ENCODE results near the gene UGT1A8. TPM values are rescaled to one million over a fixed set of nuclear protein-coding genes. Genes with fewer than 3 reads are reported as not detected.
"Not testable (repeated sequence)": the region's sequence is repeated elsewhere in the genome, so short reads cannot be mapped to it uniquely, and the experiment has no call there.

UGT1A8 gene
- total RNA-seq, 2 donors from 2014 or later = 15.9 to 16.8 TPM

GRCh38 chr2:233602076-233602475 is 15.4 kb upstream of the UGT1A8 start:
- H3K27ac ChIP-seq = no peak overlapping the region
- intact Hi-C loops (cut with DNase I) = no loop called here

GRCh38 chr2:233603520-233603919 is 13.9 kb upstream of the UGT1A8 start:
- no peaks in the 10 kb centered on the region for H3K9me3 ChIP-seq
- no peaks in the 10 kb centered on the region for H3K27me3 ChIP-seq
- H3K9ac ChIP-seq (ENCODE audit: low read depth in 2 of 2, low read length in 2 of 2) = no peak overlapping the region
- no peak overlapping the region for H3K4me3 ChIP-seq
- H3K4me1 ChIP-seq = no peaks in the 10 kb centered on the region
- intact Hi-C loops (cut with DNase I) = no loop called here
- no peak overlapping the region for H3K27ac ChIP-seq
- no peak for DNase-seq
- no peak for TF ChIP-seq CTCF (IDR thresholded peaks at IDR 0.05)
- H3K36me3 ChIP-seq = no peaks in the 10 kb centered on the region

More at GRCh38 chr2:233602076-233602475, 15.4 kb upstream of the UGT1A8 start:
- no peaks in the 10 kb centered on the region for H3K9me3 ChIP-seq
- TF ChIP-seq CTCF (IDR thresholded peaks at IDR 0.05) = no peak
- no peak overlapping the region for H3K4me3 ChIP-seq
- H3K36me3 ChIP-seq = no peaks in the 10 kb centered on the region
- no peak overlapping the region for H3K9ac ChIP-seq (ENCODE audit: low read depth in 2 of 2, low read length in 2 of 2)
- DNase-seq = no peak
- H3K4me1 ChIP-seq = no peaks in the 10 kb centered on the region
- H3K27me3 ChIP-seq = no peaks in the 10 kb centered on the region

- intact Hi-C loops (cut with DNase I) = no loop called here
- no peaks in the 10 kb centered on the region for H3K27me3 ChIP-seq
These were observed 12.6 kb upstream of the UGT1A8 start for GRCh38 chr2:233604826-233605225.

GRCh38 chr2:233605680-233606079 is 11.8 kb upstream of the UGT1A8 start:
- Histone ChIP-seq H3K9ac (ENCODE audit: low read depth in 2 of 2, low read length in 2 of 2) (no peak overlapping the region), H3K4me1 (no peaks in the 10 kb centered on the region), H3K9me3 (no peaks in the 10 kb centered on the region), H3K36me3 (no peaks in the 10 kb centered on the region), H3K27ac (no peak overlapping the region), H3K27me3 (no peaks in the 10 kb centered on the region), H3K4me3 (no peak overlapping the region)
- TF ChIP-seq CTCF (IDR thresholded peaks at IDR 0.05) = no peak
- intact Hi-C loops (cut with DNase I) = no loop called here
- no peak for DNase-seq

More at GRCh38 chr2:233604826-233605225, 12.6 kb upstream of the UGT1A8 start:
- no peaks in the 10 kb centered on the region for H3K4me1 ChIP-seq
- no peaks in the 10 kb centered on the region for H3K9me3 ChIP-seq
- H3K27ac ChIP-seq = no peak overlapping the region
- no peak overlapping the region for H3K9ac ChIP-seq (ENCODE audit: low read depth in 2 of 2, low read length in 2 of 2)
- DNase-seq = no peak
- no peaks in the 10 kb centered on the region for H3K36me3 ChIP-seq
- H3K4me3 ChIP-seq = no peak overlapping the region
- no peak for TF ChIP-seq CTCF (IDR thresholded peaks at IDR 0.05)

GRCh38 chr2:233611284-233611683 is 6.1 kb upstream of the UGT1A8 start:
- Histone ChIP-seq H3K9ac (ENCODE audit: low read depth in 2 of 2, low read length in 2 of 2) (no peak overlapping the region), H3K4me1 (no peaks in the 10 kb centered on the region), H3K27me3 (no peaks in the 10 kb centered on the region), H3K9me3 (no peaks in the 10 kb centered on the region), H3K27ac (no peak overlapping the region), H3K36me3 (no peaks in the 10 kb centered on the region), H3K4me3 (no peak overlapping the region)
- intact Hi-C loops (cut with DNase I) = no loop called here
- no peak for TF ChIP-seq CTCF (IDR thresholded peaks at IDR 0.05)
- DNase-seq = no peak

- no peak for TF ChIP-seq CTCF (IDR thresholded peaks at IDR 0.05)
- intact Hi-C loops (cut with DNase I) = no loop called here
- DNase-seq = peak; percentile 41
These were observed 2.8 kb downstream of the UGT1A8 start for GRCh38 chr2:233620204-233620603.

GRCh38 chr2:233621863-233622262 is 4.4 kb downstream of the UGT1A8 start:
- H3K9ac ChIP-seq (ENCODE audit: low read depth in 2 of 2, low read length in 2 of 2); H3K4me1 ChIP-seq; H3K36me3 ChIP-seq; intact Hi-C loops (cut with DNase I); H3K27me3 ChIP-seq; H3K4me3 ChIP-seq; DNase-seq; H3K27ac ChIP-seq; H3K9me3 ChIP-seq: not testable (repeated sequence)

More at GRCh38 chr2:233620204-233620603, 2.8 kb downstream of the UGT1A8 start:
- Histone ChIP-seq H3K9ac (ENCODE audit: low read depth in 2 of 2, low read length in 2 of 2) (no peak overlapping the region), H3K27ac (no peak overlapping the region), H3K36me3 (no peaks in the 10 kb centered on the region), H3K27me3 (no peaks in the 10 kb centered on the region), H3K4me3 (no peak overlapping the region), H3K9me3 (no peaks in the 10 kb centered on the region), H3K4me1 (no peaks in the 10 kb centered on the region)

Data from colonic mucosa (tissue), 4 donors.